SJSA1 (cell line): ENCODE data around the gene WDFY3. TPM values are rescaled to one million over a fixed set of nuclear protein-coding genes. Genes with fewer than 3 reads are reported as not detected.

Experiments
- DNase-seq, 2 experiments: peaks; one replicate each; pipeline ENCODE4 v3.0.0-alpha.2; 2015 to 2020; ENCODE audit warnings: low spot score in 2 of 2, low read depth in 1 of 2
- H3K27ac ChIP-seq: fragments of 250-450 bp; sonication (Bioruptor Pico); 2 replicates; pipeline ENCODE4 v1.5.1; 2020; ENCODE audit warnings: mild to moderate bottlenecking, moderate library complexity
- H3K27me3 ChIP-seq: fragments of 250-450 bp; sonication (Bioruptor Pico); replicated peaks from 2 replicates; pipeline ENCODE4 v1.5.1; 2020; ENCODE audit warnings: mild to moderate bottlenecking, moderate library complexity
- H3K36me3 ChIP-seq: fragments of 250-450 bp; sonication (Bioruptor Pico); 2 replicates; pipeline ENCODE4 v1.5.1; 2020; ENCODE audit warnings: mild to moderate bottlenecking
- H3K4me1 ChIP-seq: fragments of 250-450 bp; sonication (Bioruptor Pico); replicated peaks from 2 replicates; pipeline ENCODE4 v1.6.1; 2021; ENCODE audit warnings: mild to moderate bottlenecking
- H3K4me3 ChIP-seq: fragments of 250-450 bp; sonication (Bioruptor Pico); 2 replicates; pipeline ENCODE4 v1.5.1; 2020; ENCODE audit warnings: mild to moderate bottlenecking
- H3K9me3 ChIP-seq: fragments of 250-450 bp; sonication (Bioruptor Pico); replicated peaks from 2 replicates; pipeline ENCODE4 v1.5.1; 2020; ENCODE audit warnings: mild to moderate bottlenecking
- total RNA-seq: library from RNA; depleted of rRNA; stranded (reverse); fragments of >200 nt; shearing (Covaris generic); gene quantifications from 2 replicates; pipeline ENCODE4 v1.2.3, GENCODE V29; 2014

The WDFY3 gene
- total RNA-seq, 1 experiment from 2014 or later, result 49.7 TPM

GRCh38 chr4:84800256-84800655, 166.2 kb downstream of the WDFY3 start:
- peaks cover 41% of the 10 kb centered on the region for H3K36me3 ChIP-seq
- no peak for DNase-seq
- no peaks in the 10 kb centered on the region for H3K27me3 ChIP-seq
- no peak overlapping the region for H3K4me3 ChIP-seq
- H3K27ac ChIP-seq, result no peak overlapping the region
- H3K9me3 ChIP-seq, result no peaks in the 10 kb centered on the region
- H3K4me1 ChIP-seq, result no peaks in the 10 kb centered on the region

GRCh38 chr4:84799318-84799717, 167.2 kb downstream of the WDFY3 start:
- Histone ChIP-seq H3K4me1 (no peaks in the 10 kb centered on the region), H3K27ac (no peak overlapping the region), H3K36me3 (peaks cover 47% of the 10 kb centered on the region), H3K27me3 (no peaks in the 10 kb centered on the region), H3K4me3 (no peak overlapping the region), H3K9me3 (no peaks in the 10 kb centered on the region)
- DNase-seq, result no peak

- Histone ChIP-seq H3K4me1 (no peaks in the 10 kb centered on the region), H3K27ac (no peak overlapping the region), H3K4me3 (no peak overlapping the region), H3K36me3 (peaks cover 60% of the 10 kb centered on the region), H3K27me3 (no peaks in the 10 kb centered on the region), H3K9me3 (no peaks in the 10 kb centered on the region)
- no peak for DNase-seq
Observed at GRCh38 chr4:84796394-84796793, 170.1 kb downstream of the WDFY3 start.

GRCh38 chr4:84792366-84793301, 173.9 kb downstream of the WDFY3 start:
- DNase-seq, result no peak
- Histone ChIP-seq H3K27me3 (no peaks in the 10 kb centered on the region), H3K4me1 (peaks cover 7% of the 10 kb centered on the region), H3K36me3 (peaks cover 70% of the 10 kb centered on the region), H3K27ac (no peak overlapping the region), H3K4me3 (no peak overlapping the region), H3K9me3 (no peaks in the 10 kb centered on the region)

GRCh38 chr4:84790769-84791565, 175.5 kb downstream of the WDFY3 start:
- Histone ChIP-seq H3K36me3 (peaks cover 82% of the 10 kb centered on the region), H3K27ac (no peak overlapping the region), H3K9me3 (no peaks in the 10 kb centered on the region), H3K4me3 (no peak overlapping the region), H3K27me3 (no peaks in the 10 kb centered on the region), H3K4me1 (peaks cover 7% of the 10 kb centered on the region)
- no peak for DNase-seq

GRCh38 chr4:84786478-84786877, 180.0 kb downstream of the WDFY3 start:
- peaks cover 91% of the 10 kb centered on the region for H3K36me3 ChIP-seq

GRCh38 chr4:84782517-84782916, 184.0 kb downstream of the WDFY3 start:
- no peaks in the 10 kb centered on the region for H3K9me3 ChIP-seq
- no peaks in the 10 kb centered on the region for H3K27me3 ChIP-seq
- no peaks in the 10 kb centered on the region for H3K4me1 ChIP-seq
- no peak overlapping the region for H3K4me3 ChIP-seq
- peaks cover 90% of the 10 kb centered on the region for H3K36me3 ChIP-seq
- no peak for DNase-seq
- H3K27ac ChIP-seq, result no peak overlapping the region

More at GRCh38 chr4:84786478-84786877, 180.0 kb downstream of the WDFY3 start:
- Histone ChIP-seq H3K27me3 (no peaks in the 10 kb centered on the region), H3K9me3 (no peaks in the 10 kb centered on the region), H3K4me1 (peaks cover 7% of the 10 kb centered on the region), H3K4me3 (no peak overlapping the region), H3K27ac (no peak overlapping the region)
- no peak for DNase-seq

GRCh38 chr4:84780719-84781118, 185.8 kb downstream of the WDFY3 start:
- Histone ChIP-seq H3K36me3 (peaks cover 85% of the 10 kb centered on the region), H3K27me3 (no peaks in the 10 kb centered on the region), H3K27ac (no peak overlapping the region), H3K9me3 (no peaks in the 10 kb centered on the region), H3K4me1 (no peaks in the 10 kb centered on the region), H3K4me3 (no peak overlapping the region)
- DNase-seq, result no peak

- Histone ChIP-seq H3K27me3 (no peaks in the 10 kb centered on the region), H3K36me3 (peaks cover 83% of the 10 kb centered on the region), H3K27ac (no peak overlapping the region), H3K9me3 (no peaks in the 10 kb centered on the region), H3K4me3 (no peak overlapping the region), H3K4me1 (no peaks in the 10 kb centered on the region)
- DNase-seq, result no peak
Observed at GRCh38 chr4:84778041-84778440, 188.4 kb downstream of the WDFY3 start.

- Histone ChIP-seq H3K27me3 (no peaks in the 10 kb centered on the region), H3K4me1 (no peaks in the 10 kb centered on the region), H3K9me3 (no peaks in the 10 kb centered on the region), H3K27ac (no peak overlapping the region), H3K4me3 (no peak overlapping the region), H3K36me3 (peaks cover 32% of the 10 kb centered on the region)
- DNase-seq, result no peak
Observed at GRCh38 chr4:84767168-84767567, 199.3 kb downstream of the WDFY3 start.

- Histone ChIP-seq H3K36me3 (peaks cover 73% of the 10 kb centered on the region), H3K4me1 (no peaks in the 10 kb centered on the region), H3K27me3 (no peaks in the 10 kb centered on the region), H3K4me3 (no peak overlapping the region), H3K9me3 (no peaks in the 10 kb centered on the region), H3K27ac (no peak overlapping the region)
- DNase-seq, result no peak
Observed at GRCh38 chr4:84753321-84753972, 213.0 kb downstream of the WDFY3 start.

- peaks cover 83% of the 10 kb centered on the region for H3K36me3 ChIP-seq
- H3K27ac ChIP-seq, result no peak overlapping the region
- H3K9me3 ChIP-seq, result no peaks in the 10 kb centered on the region
- no peak overlapping the region for H3K4me3 ChIP-seq
- H3K4me1 ChIP-seq, result no peaks in the 10 kb centered on the region
- no peak for DNase-seq
- no peaks in the 10 kb centered on the region for H3K27me3 ChIP-seq
Observed at GRCh38 chr4:84751707-84752106, 214.8 kb downstream of the WDFY3 start.

- no peak for DNase-seq
- no peak overlapping the region for H3K27ac ChIP-seq
- no peaks in the 10 kb centered on the region for H3K27me3 ChIP-seq
- peaks cover 82% of the 10 kb centered on the region for H3K36me3 ChIP-seq
- H3K4me1 ChIP-seq, result no peaks in the 10 kb centered on the region
- no peak overlapping the region for H3K4me3 ChIP-seq
- H3K9me3 ChIP-seq, result no peaks in the 10 kb centered on the region
Observed at GRCh38 chr4:84750960-84751283, 215.6 kb downstream of the WDFY3 start.
